Vagina (tissue), 2 donors: ENCODE data around the gene SYTL3.

Source experiments
- CTCF ChIP-seq, 3 experiments: fragments of 450-650 bp in 2 of 3; fragments of 200-600 bp in 1 of 3; sonication (generic) in 1 of 3; IDR thresholded peaks; one replicate each; pipeline ENCODE4 v1.5.1; 2017 to 2019; ENCODE audit warnings: antibody characterized with exemption in 3 of 3, mild to moderate bottlenecking in 2 of 3, moderate library complexity in 2 of 3
- POLR2A ChIP-seq, 2 donors: fragments of 450-650 bp; IDR thresholded peaks; one replicate each; pipeline ENCODE4 v1.6.1; 2017; ENCODE audit warnings: antibody characterized with exemption in 2 of 2, mild to moderate bottlenecking in 2 of 2, moderate library complexity in 2 of 2
- POLR2AphosphoS5 ChIP-seq, 2 donors: sonication (generic); formaldehyde crosslinking; IDR thresholded peaks; one replicate each; pipeline ENCODE4 v1.9.0; 2017; ENCODE audit warnings: antibody characterized with exemption in 2 of 2, mild to moderate bottlenecking in 2 of 2, low read depth in 1 of 2; ENCODE audit not compliant: insufficient read depth in 1 of 2

- TF ChIP-seq CTCF (IDR thresholded peaks at IDR 0.05) (no peak), POLR2A (IDR thresholded peaks at IDR 0.05) (no peak), POLR2AphosphoS5 (IDR thresholded peaks at IDR 0.05; ENCODE audit: insufficient read depth in 1 of 2, low read depth in 1 of 2) (peak in 1 of 2 donors; percentile 48)
Measured at GRCh38 chr6:158649289-158650143, at the start of gene SYTL3.
